B cell (primary cell): ENCODE results near the gene CDNF. TPM values are rescaled to one million over a fixed set of nuclear protein-coding genes. Genes with fewer than 3 reads are reported as not detected.

Source experiments
- ATAC-seq: fragments of 200-7000 bp; cut with Tn5 transposase; one replicate; pipeline ENCODE4 v1.10.0; 2021; ENCODE audit warnings: low read depth, mild to moderate bottlenecking, moderate number of reproducible peaks, moderate library complexity
- CTCF ChIA-PET: fragments of 350-600 bp; sonication (Branson Sonifier 250); formaldehyde crosslinking; loops from one replicate; lab custom pipeline; 2021; ENCODE audit warnings: antibody characterized with exemption, inconsistent platforms; lab: Charles Lee
- POLR2A ChIA-PET: fragments of 350-600 bp; sonication (Branson Sonifier 250); formaldehyde crosslinking; loops from one replicate; lab custom pipeline; 2021; ENCODE audit warnings: antibody characterized with exemption; lab: Charles Lee
- DNase-seq: peaks from one replicate; pipeline ENCODE4 v3.0.0; 2013
- H2AFZ ChIP-seq: 2 replicates; pipeline ENCODE4 v1.6.1; 2012; ENCODE audit warnings: mild to moderate bottlenecking, low read depth, low read length; ENCODE audit not compliant: insufficient read depth, poor library complexity, severe bottlenecking
- H3K27ac ChIP-seq, 2 donors: 1 replicate in 1 of 2; 2 replicates in 1 of 2; pipeline ENCODE4 v1.5.1; 2012 to 2013; ENCODE audit warnings: low read length in 2 of 2, mild to moderate bottlenecking in 2 of 2, moderate library complexity in 1 of 2
- H3K27me3 ChIP-seq, 4 experiments: fragments of 200-600 bp in 1 of 4; sonication (generic) in 1 of 4; replicated peaks in 1 of 4; 1 replicate in 2 of 4; 2 replicates in 2 of 4; pipeline versions ENCODE4 v1.6.1 to v1.7.0; 2013 to 2016; ENCODE audit warnings: low read length in 3 of 4, mild to moderate bottlenecking in 2 of 4, mixed read lengths in 1 of 4, moderate library complexity in 1 of 4; ENCODE audit not compliant: insufficient read depth in 4 of 4, control insufficient read depth in 3 of 4; ENCODE audit errors: control extremely low read depth in 1 of 4
- H3K36me3 ChIP-seq, 2 experiments: replicated peaks in 1 of 2; 1 replicate in 1 of 2; 2 replicates in 1 of 2; pipeline versions ENCODE4 v1.6.1 to v1.7.1; 2013; ENCODE audit warnings: low read length in 1 of 2; ENCODE audit not compliant: insufficient read depth in 2 of 2, control insufficient read depth in 1 of 2; ENCODE audit errors: control extremely low read depth in 1 of 2, extremely low read depth in 1 of 2
- H3K4me1 ChIP-seq, 2 donors: fragments of 200-600 bp in 1 of 2; sonication (generic) in 1 of 2; 1 replicate in 1 of 2; 2 replicates in 1 of 2; pipeline versions ENCODE4 v1.5.1 to v1.6.1; 2013 to 2017; ENCODE audit warnings: low read length in 2 of 2; ENCODE audit not compliant: control insufficient read depth in 2 of 2, insufficient read depth in 2 of 2
- H3K4me2 ChIP-seq: replicated peaks from 2 replicates; pipeline ENCODE3; 2012; ENCODE audit warnings: mild to moderate bottlenecking, low read depth, low read length; ENCODE audit not compliant: poor library complexity, severe bottlenecking
- H3K4me3 ChIP-seq, 5 experiments: fragments of 200-600 bp in 1 of 5; sonication (generic) in 1 of 5; 1 replicate in 3 of 5; 2 replicates in 2 of 5; pipeline versions ENCODE4 v1.5.1 to v1.7.0; 2011 to 2016; ENCODE audit warnings: low read length in 4 of 5, mild to moderate bottlenecking in 4 of 5, low read depth in 2 of 5, control low read depth in 1 of 5, moderate library complexity in 1 of 5; ENCODE audit not compliant: insufficient read depth in 1 of 5; ENCODE audit errors: control extremely low read depth in 1 of 5, extremely low read depth in 1 of 5
- H3K79me2 ChIP-seq: fragments of 200-600 bp; sonication (generic); one replicate; pipeline ENCODE4 v1.6.0; 2016; ENCODE audit warnings: low read length; ENCODE audit not compliant: control insufficient read depth, insufficient read depth
- H3K9ac ChIP-seq: fragments of 200-600 bp; sonication (generic); 2 replicates; pipeline ENCODE4 v1.6.1; 2017; ENCODE audit warnings: mild to moderate bottlenecking, low read length, moderate library complexity
- H3K9me3 ChIP-seq, 3 donors: one replicate each; pipeline versions ENCODE4 v1.6.1 to v1.7.1; 2013; ENCODE audit warnings: low read length in 2 of 3; ENCODE audit not compliant: control insufficient read depth in 2 of 3, insufficient read depth in 1 of 3; ENCODE audit errors: control extremely low read depth in 1 of 3
- H4K20me1 ChIP-seq: 2 replicates; pipeline ENCODE4 v1.6.0; 2012; ENCODE audit warnings: mild to moderate bottlenecking, low read length; ENCODE audit not compliant: insufficient read depth, control insufficient read depth, poor library complexity, severe bottlenecking
- H3K27ac Mint-ChIP-seq: one replicate; pipeline ENCODE4 v1.8.0; 2021; ENCODE audit warnings: mixed read lengths
- H3K27me3 Mint-ChIP-seq: one replicate; pipeline ENCODE4 v1.8.0; 2021; ENCODE audit warnings: mixed read lengths
- H3K4me1 Mint-ChIP-seq: one replicate; pipeline ENCODE4 v1.8.0; 2021; ENCODE audit warnings: mixed read lengths
- H3K4me3 Mint-ChIP-seq: one replicate; pipeline ENCODE4 v1.8.0; 2021; ENCODE audit warnings: mixed read lengths
- H3K9me3 Mint-ChIP-seq: one replicate; pipeline ENCODE4 v1.8.0; 2022; ENCODE audit warnings: mixed read lengths; ENCODE audit not compliant: insufficient read depth
- CTCF ChIP-seq: fragments of 200-600 bp; IDR thresholded peaks from one replicate; pipeline ENCODE4 v1.8.0; 2022; ENCODE audit warnings: antibody characterized with exemption, mild to moderate bottlenecking
- EZH2 ChIP-seq: IDR thresholded peaks from 2 replicates; pipeline ENCODE4 v1.6.1; 2012; ENCODE audit warnings: borderline replicate concordance, low read depth, mild to moderate bottlenecking, moderate library complexity, low read length; ENCODE audit not compliant: insufficient read depth, poor library complexity, severe bottlenecking
- WGBS: methylation state at CpG from one replicate; pipeline ENCODE4 v1.1.5; 2013; ENCODE audit warnings: missing lambda C conversion rate; ENCODE audit not compliant: insufficient coverage; 5-methylcytosine and 5-hydroxymethylcytosine counted together
- intact Hi-C: fragments of 100-400 bp; cut with micrococcal nuclease; formaldehyde crosslinking; loops from one replicate; pipeline ENCODE4 v1.10.0; 2022
- polyA plus RNA-seq: library from polyadenylated mRNA; depleted of rRNA; stranded (reverse); fragments of >200 nt; gene quantifications from 2 replicates; pipeline ENCODE4 v1.2.3, GENCODE V29; 2012
- total RNA-seq, 2 donors: library from RNA; stranded (reverse); fragments of 120-200 nt in 1 of 2; gene quantifications; 1 replicate in 1 of 2; 2 replicates in 1 of 2; pipeline versions ENCODE4 v1.2.3 to v1.2.4, GENCODE V29; 2013 to 2022

Gene CDNF
- total and polyA plus RNA-seq, 2 donors (not counting 1 experiment from before 2014, with no cell fraction given): 1.4 to 1.8 TPM

GRCh38 chr10:14821635-14822375 lies 16.0 kb downstream of the CDNF start:
- WGBS: 100% methylated on average over 2 of the region's 6 CpGs
- H2AFZ ChIP-seq: no peak overlapping the region
- H3K4me1 Mint-ChIP-seq: peaks cover 31% of the 10 kb centered on the region
- ChIA-PET POLR2A (no interaction called here), CTCF (interaction anchor here (0.7 to 4.4 kb wide), 29 partner anchors 8 to 625 kb away, joined by 3 to 71 read pairs (median 7); partner anchors contain the start of genes CDNF, HSPA14 and MSANTD7)
- ATAC-seq (no peak), DNase-seq (no peak)
- no peaks in the 10 kb centered on the region for H3K27me3 ChIP-seq
- peaks cover 16 to 18% of the 10 kb centered on the region in 2 donors for H3K4me1 ChIP-seq
- no peak overlapping the region for H3K4me2 ChIP-seq
- no peak overlapping the region for H3K27ac Mint-ChIP-seq
- intact Hi-C loops: loop anchor here (2.0 to 5.0 kb wide), 2 partner anchors 71 to 165 kb away; no protein-coding TSS in a partner anchor
- no peaks in the 10 kb centered on the region for H3K9me3 Mint-ChIP-seq
- H4K20me1 ChIP-seq: no peaks in the 10 kb centered on the region
- no peaks in the 10 kb centered on the region for H3K27me3 Mint-ChIP-seq
- no peak overlapping the region for H3K4me3 ChIP-seq
- peaks cover 0 to 7% (median 0%) of the 10 kb centered on the region in 3 donors for H3K9me3 ChIP-seq
- H3K79me2 ChIP-seq: no peaks in the 10 kb centered on the region
- no peak overlapping the region for H3K27ac ChIP-seq
- no peak overlapping the region for H3K9ac ChIP-seq
- H3K4me3 Mint-ChIP-seq: no peak overlapping the region
- no peak for TF ChIP-seq EZH2
- TF ChIP-seq CTCF: no peak
- no peaks in the 10 kb centered on the region for H3K36me3 ChIP-seq

GRCh38 chr10:14820775-14821154 lies 17.1 kb downstream of the CDNF start:
- no peak overlapping the region for H3K27ac Mint-ChIP-seq
- CTCF ChIA-PET: interaction anchor here (0.5 to 4.4 kb wide), 5 partner anchors 32 to 292 kb away, joined by 3 to 71 read pairs (median 3); no protein-coding TSS in a partner anchor
- H3K27me3 Mint-ChIP-seq: no peaks in the 10 kb centered on the region

More at GRCh38 chr10:14820775-14821154, 17.1 kb downstream of the CDNF start:
- no peaks in the 10 kb centered on the region for H3K9me3 Mint-ChIP-seq
- 67% methylated on average over 3 of the region's 5 CpGs for WGBS
- peaks cover 23% of the 10 kb centered on the region for H3K4me1 Mint-ChIP-seq
- ATAC-seq: no peak
- intact Hi-C loops: loop anchor here (5.0 kb wide), 1 partner anchor 163 kb away; no protein-coding TSS in a partner anchor
- Histone ChIP-seq H4K20me1 (no peaks in the 10 kb centered on the region), H3K36me3 (no peaks in the 10 kb centered on the region), H3K9me3 (peaks cover 0 to 7% (median 0%) of the 10 kb centered on the region in 3 donors), H3K9ac (no peak overlapping the region), H3K4me1 (peaks cover 10% of the 10 kb centered on the region in 2 donors), H3K4me2 (no peak overlapping the region), H3K79me2 (no peaks in the 10 kb centered on the region), H3K27ac (no peak overlapping the region), H3K27me3 (no peaks in the 10 kb centered on the region), H2AFZ (peak overlapping the region; percentile 19), H3K4me3 (no peak overlapping the region)
- DNase-seq: no peak
- no peak for TF ChIP-seq CTCF
- no peak for TF ChIP-seq EZH2
- H3K4me3 Mint-ChIP-seq: no peak overlapping the region
- POLR2A ChIA-PET: no interaction called here
